ENCODE results near the gene ARHGAP42.

GRCh38 chr11:100663996-100664395 lies 23.1 kb upstream of the ARHGAP42 start:
- TF ChIP-seq, protein P1, sequence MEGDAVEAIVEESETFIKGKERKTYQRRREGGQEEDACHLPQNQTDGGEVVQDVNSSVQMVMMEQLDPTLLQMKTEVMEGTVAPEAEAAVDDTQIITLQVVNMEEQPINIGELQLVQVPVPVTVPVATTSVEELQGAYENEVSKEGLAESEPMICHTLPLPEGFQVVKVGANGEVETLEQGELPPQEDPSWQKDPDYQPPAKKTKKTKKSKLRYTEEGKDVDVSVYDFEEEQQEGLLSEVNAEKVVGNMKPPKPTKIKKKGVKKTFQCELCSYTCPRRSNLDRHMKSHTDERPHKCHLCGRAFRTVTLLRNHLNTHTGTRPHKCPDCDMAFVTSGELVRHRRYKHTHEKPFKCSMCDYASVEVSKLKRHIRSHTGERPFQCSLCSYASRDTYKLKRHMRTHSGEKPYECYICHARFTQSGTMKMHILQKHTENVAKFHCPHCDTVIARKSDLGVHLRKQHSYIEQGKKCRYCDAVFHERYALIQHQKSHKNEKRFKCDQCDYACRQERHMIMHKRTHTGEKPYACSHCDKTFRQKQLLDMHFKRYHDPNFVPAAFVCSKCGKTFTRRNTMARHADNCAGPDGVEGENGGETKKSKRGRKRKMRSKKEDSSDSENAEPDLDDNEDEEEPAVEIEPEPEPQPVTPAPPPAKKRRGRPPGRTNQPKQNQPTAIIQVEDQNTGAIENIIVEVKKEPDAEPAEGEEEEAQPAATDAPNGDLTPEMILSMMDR (IDR thresholded peaks at IDR 0.05) = no peak
- no peak for TF ChIP-seq POLR2A (IDR thresholded peaks at IDR 0.05)
- TF ChIP-seq POLR2AphosphoS5 (IDR thresholded peaks at IDR 0.05) = no peak
